GM18951 (cell line): Measurements from ENCODE around the gene ERFL.
"Not testable (repeated sequence)": the region's sequence is repeated elsewhere in the genome, so short reads cannot be mapped to it uniquely, and the experiment has no call there.

Experiments
- POLR2A ChIP-seq: IDR thresholded peaks from 4 replicates; pipeline ENCODE4 v1.6.1; 2011; ENCODE audit warnings: mild to moderate bottlenecking; ENCODE audit not compliant: insufficient read length, insufficient read depth; ENCODE audit errors: extremely low read depth
- in situ Hi-C: fragments of 300-500 bp; cut with MboI; formaldehyde crosslinking; loops from one replicate; pipeline ENCODE4 v1.12.0; 2022; ENCODE audit warnings: low sequenced_read_pairs, mixed read lengths, inconsistent platforms; ENCODE audit not compliant: unreplicated experiment

Gene ERFL

DNA sequence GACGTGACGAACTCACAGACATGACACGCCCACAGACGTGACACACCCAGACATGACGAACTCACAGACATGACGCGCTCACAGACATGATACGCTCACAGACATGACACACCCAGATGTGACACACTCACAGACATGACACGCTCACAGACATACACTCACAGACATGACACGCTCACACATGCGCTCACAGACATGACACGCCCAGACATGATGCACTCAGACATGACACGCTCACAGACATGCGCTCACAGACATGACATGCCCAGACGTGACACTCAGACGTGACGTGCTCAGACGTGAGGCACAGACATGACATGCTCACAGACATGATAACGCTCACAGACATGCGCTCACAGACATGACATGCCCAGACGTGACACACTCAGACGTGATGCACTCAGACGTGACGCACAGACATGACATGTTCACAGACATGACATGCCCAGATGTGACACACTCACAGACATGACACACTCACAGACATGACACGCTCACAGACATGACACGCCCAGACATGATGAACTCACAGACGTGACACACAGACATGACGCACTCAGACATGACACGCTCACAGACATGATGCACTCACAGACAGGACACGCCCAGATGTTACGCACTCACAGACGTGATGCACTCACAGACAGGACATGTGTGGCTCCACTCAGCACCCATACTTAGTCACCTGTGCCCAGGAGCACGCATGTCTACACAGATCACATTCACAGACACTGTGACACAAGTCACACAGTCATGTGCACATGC, 8.1 kb downstream of the ERFL start:
- no peak for TF ChIP-seq POLR2A

DNA sequence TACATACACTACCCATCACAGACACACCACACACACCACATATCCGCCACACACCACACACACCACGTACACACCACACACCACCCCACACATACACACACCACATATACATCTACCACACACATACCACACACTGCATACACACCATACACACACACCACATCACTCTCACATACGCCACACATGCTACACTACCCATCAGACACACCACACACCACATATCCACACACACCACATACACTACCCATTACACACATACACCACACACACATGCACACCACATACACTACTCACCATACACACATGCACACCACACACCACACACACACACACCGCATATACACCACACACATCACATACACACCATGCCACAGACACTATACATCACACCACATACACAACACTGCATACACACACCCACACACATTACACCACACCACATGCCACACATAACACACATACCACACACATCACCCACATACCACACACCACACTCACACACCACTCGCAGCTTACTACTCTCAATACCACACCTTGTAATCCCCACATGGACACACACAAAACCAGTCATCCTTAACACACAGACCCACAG, 9.5 kb downstream of the ERFL start:
- TF ChIP-seq POLR2A: no peak
- in situ Hi-C loops: no loop called here

More for the DNA sequence above, 8.1 kb downstream of the ERFL start:
- in situ Hi-C loops: no loop called here

DNA sequence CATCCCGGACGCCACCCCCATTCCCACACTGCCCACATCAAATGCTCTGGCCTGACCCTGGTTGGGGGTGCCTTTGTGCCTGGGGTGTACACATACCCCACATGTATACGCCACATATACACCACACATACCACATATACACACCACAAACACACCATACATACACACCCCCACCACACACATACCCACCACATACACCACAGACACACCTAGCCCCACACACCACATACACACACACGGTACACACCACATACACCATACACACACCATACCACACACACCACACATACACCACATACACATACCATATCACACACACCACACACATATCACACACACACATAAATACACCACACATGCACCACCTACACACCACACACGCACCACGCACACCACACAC, 10.2 kb downstream of the ERFL start:
- in situ Hi-C loops: no loop called here
- TF ChIP-seq POLR2A: no peak

DNA sequence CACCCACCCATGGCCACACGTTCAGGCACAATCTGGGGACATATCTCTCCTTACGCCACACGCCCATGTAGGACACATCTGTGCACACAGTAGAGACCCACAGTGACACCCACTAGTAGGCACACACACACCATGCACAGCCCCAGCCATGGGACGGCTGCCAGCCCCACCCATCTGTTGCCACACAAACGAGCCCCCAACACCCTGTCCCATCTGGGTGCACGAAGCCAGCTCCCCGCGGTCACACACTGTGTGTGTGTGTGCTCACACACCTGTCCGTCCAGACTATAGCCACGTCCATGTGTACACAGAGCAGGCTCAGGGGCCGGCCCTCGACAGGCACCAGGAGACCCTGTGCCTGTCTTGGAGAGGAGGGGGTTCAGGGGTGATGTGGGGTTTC, 10.6 kb downstream of the ERFL start:
- in situ Hi-C loops: no loop called here
- no peak for TF ChIP-seq POLR2A

DNA sequence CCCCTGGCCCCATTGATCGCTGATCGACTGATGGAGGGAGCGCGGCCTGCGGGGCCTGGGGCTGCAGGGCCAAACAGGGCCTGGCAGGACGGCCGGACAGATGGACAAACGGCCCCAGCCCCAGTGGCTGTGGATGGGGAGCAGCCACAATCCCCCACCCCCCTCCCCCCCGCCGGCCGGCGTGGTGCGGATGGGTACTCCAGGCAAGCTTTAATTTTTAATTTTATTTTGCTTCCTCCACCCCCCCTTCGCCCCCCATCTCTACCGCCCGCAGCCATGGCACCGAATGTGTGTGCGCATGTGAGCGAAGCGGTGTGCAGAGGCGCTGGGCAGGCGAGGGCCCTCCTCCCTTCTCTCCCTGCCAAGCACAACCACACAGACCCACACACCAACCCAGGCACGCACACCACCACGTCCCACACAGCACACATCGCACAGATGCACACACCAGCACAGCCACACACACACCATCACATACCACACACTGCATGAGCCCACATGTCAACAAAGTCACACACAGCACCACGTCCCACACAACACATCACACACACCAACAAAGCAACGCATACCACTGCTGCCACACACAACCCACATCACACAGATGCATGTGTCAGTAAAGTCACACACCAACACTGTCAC, 12.4 kb downstream of the ERFL start:
- no peak for TF ChIP-seq POLR2A
- in situ Hi-C loops: no loop called here

DNA sequence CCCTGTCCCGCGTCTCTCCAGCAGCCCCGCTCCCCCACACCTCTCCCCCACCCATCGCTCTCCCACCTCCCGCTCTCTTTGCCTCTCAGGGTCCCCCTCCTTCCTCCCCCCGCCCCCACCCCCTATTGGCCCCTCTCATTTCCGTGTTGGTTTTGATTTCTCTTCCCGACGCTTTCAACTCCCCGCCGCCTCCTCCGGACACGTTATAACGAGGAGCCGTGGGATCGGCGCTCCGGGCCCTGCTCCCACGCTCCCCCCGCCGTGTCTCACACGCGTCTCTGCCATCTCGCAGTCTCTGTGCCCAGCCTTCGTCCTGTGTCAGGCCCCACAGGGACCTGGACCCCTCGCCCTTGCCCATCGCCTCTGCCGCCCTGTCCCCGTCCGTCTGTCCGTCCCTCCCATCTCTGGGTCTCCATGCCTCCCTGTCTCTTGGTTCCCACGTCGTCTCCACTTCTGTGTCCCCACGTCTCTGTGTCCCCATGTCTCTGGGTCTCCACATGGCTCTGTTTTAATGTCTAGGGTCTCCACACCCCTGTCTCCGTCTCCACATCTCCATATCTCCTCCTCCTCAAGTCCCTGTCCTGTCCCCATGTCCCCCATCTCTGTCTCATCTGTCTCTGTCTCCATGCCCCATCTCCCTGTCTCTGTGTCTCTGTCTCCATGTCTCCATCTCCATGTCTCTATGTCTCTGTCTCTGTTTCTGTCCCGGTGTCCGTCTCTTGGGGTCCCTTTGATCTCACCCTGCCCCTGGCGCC, 13.1 kb downstream of the ERFL start:
- no peak for TF ChIP-seq POLR2A
- in situ Hi-C loops: no loop called here

DNA sequence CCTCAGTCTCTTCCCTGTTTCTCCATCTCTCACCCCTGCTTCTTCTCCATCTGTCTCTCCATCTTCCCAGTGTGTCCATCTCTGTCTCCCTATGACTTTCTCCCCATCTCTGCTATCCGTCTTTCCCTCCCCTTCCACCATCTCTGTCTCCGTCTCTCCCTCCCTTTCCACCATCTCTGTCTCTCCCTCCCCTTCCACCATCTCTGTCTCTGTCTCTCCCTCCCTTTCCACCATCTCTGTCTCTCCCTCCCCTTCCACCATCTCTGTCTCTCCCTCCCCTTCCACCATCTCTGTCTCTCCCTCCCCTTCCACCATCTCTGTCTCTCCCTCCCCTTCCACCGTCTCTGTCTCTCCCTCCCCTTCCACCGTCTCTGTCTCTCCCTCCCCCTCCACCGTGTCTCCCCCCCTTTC, 13.8 kb downstream of the ERFL start:
- in situ Hi-C loops: not testable (repeated sequence)

DNA sequence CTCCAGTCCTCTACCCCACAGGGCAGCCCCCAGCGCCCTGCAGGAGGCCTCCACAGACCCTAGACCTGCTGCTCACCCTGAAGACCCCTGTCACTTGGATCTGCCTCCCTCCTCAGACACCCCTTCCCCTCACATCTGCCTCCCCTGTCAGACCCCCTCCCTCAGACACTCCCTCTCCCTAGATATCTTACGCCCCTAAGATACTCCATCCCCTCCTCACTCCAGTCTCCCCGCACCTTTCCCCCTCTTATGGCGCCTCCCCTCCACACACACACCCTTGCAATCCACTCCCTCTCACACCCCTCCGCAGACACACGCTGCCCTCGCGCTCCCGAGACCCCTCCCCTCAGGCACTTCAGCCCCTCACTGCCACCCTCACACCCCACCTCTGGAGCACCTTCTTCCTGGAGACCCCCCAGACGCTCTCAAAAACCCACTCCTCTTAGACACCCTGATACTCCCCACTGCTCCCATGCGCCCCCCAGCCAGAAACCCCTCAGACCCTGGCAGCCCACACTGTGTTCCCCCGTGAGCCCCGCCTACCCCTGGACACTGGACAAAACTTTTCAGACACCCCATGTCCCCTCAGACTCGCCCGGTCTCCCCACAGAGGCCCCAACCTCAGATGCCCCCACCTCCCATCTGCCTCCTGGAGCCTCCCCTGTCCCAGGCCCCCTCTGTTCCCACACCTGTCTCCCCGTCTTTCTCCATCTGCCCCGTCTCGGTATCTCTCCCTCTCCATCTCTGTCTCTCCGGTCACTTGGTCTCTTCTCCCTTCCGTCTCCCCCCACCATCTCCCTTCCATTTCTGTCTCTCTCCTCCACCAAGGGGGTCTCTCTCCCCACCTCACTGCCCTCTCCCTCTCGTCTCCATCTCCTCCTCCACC, 14.5 kb downstream of the ERFL start:
- no peak for TF ChIP-seq POLR2A

DNA sequence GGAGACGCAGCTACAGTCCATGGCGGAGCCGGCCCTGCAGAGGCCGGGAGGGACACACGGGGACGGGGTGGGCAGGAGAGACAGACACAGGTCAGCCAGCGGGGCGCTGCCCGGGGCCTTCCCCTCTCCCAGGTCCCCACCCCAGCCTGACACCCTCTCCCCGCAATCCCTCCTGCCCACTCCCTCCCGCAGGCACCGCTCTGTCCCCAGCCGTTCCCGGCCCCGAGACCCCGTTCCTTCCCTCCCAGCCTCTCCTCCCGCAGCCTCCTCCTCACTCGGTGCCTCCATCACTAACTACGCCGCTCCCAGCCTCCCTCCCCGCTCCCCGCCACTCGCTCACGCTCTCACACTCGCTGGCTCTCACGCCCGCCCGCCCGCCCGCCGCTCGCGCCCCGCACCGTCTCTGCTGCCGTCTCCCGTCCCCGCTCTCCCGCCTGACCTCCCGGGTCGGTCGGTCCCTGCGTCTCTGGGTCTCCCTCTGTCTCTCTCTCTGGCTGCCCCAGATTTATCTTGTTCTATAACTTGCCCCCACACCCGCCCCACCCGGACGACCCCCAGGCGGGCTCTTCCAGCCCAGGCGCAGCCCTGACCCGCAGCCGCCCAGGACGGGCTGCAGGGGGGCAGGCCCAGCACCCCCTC, 15.2 kb downstream of the ERFL start:
- no peak for TF ChIP-seq POLR2A
- in situ Hi-C loops: no loop called here

More for the DNA sequence above, 14.5 kb downstream of the ERFL start:
- in situ Hi-C loops: no loop called here

DNA sequence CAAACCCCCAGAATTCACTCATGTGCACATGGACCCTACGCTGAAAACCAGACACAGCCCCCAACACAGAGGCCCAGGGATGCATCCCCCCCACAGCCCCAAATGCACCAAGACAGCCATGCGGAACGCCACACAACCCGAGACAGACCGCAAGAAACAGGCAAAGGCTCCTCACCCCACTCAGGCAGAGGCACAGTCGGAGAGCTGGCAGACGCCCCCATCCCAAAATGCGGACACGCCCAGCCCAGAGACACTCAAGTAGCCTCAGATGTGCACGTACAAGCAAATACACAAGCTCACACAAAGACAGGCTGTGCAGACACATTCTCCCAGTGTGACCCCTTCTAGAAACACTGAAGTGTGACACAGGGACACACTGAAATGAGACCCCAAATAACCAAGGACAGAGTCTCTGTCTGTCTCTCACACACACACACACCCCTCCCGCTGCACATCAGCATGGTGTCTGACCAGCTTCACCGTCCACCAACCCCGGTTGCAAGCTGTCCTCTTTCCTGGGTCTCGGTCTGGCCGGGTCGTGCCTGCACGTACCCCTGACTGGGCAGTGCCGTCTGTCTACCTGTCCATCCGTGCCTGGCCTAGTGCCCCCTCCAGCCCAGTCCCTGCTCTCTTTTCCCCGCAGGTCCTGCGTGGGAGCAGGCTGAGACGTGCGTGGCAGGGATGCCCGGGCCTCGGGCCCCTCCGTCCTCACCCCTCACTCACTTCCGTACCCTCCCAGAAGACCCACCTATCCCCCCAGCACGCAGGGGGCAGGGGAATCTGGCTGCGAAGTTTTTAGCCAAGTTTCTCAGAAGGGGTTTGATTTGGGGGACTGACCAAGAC, 16.1 kb downstream of the ERFL start:
- TF ChIP-seq POLR2A: no peak
- in situ Hi-C loops: no loop called here
